Right cardiac atrium (tissue), 5 donors: ENCODE results near the gene CLSTN3. TPM values are rescaled to one million over a fixed set of nuclear protein-coding genes. Genes with fewer than 3 reads are reported as not detected.
A peak's percentile ranks its signal among the peaks of the same experiment; 100 is the strongest.

Source experiments
- ATAC-seq, 2 donors: fragments of 200-7000 bp; cut with Tn5 transposase; one replicate each; pipeline versions ENCODE4 v1.8.0 to v1.9.1; 2020; ENCODE audit warnings: moderate library complexity in 2 of 2, mild to moderate bottlenecking in 1 of 2
- DNase-seq, 3 donors: peaks; one replicate each; pipeline ENCODE4 v3.0.0-alpha.2; 2020
- H3K27ac ChIP-seq: one replicate; pipeline ENCODE4 v1.5.1; 2013; ENCODE audit warnings: mild to moderate bottlenecking, low read length, control low read depth, moderate library complexity
- H3K27me3 ChIP-seq: one replicate; pipeline ENCODE4 v1.6.1; 2013; ENCODE audit not compliant: control insufficient read depth, insufficient read depth
- H3K4me1 ChIP-seq: one replicate; pipeline ENCODE4 v1.6.1; 2013; ENCODE audit warnings: low read length; ENCODE audit not compliant: control insufficient read depth, insufficient read depth
- H3K4me3 ChIP-seq: one replicate; pipeline ENCODE4 v1.5.1; 2013; ENCODE audit warnings: low read length, control low read depth
- H3K9me3 ChIP-seq: one replicate; pipeline ENCODE4 v1.6.1; 2013; ENCODE audit warnings: low read length; ENCODE audit not compliant: control insufficient read depth
- WGBS: extraction: QIAGEN DNeasy Blood & Tissue Kit; methylation state at CpG from one replicate; pipeline ENCODE4 v1.1.7; 2013; 5-methylcytosine and 5-hydroxymethylcytosine counted together
- intact Hi-C, 4 donors: fragments of 100-400 bp; cut with DNase I; formaldehyde crosslinking; loops; one replicate each; pipeline versions ENCODE4 v1.11.0 to v1.14.0; 2022 to 2023
- long read RNA-seq, 4 donors: library from polyadenylated mRNA; unstranded; transcript quantifications; one replicate each; pipeline ENCODE4 v2.0.0, GENCODE V29; 2020 to 2021
- polyA plus RNA-seq: library from polyadenylated mRNA; stranded (reverse); fragments of 200-250 nt; gene quantifications from one replicate; pipeline ENCODE4 v1.2.3, GENCODE V29; 2013
- total RNA-seq, 4 donors: library from RNA; stranded (reverse); fragmentation: NEBNext Ultra II Directional; extraction: Animal tissue kit (Norgen Biotek cat#: 25700); gene quantifications; one replicate each; pipeline ENCODE4 v1.2.1, GENCODE V29; 2021
- donor health status: healthy with polysubstance abuse.
- donor health status: DM: no; HTN: yes; CAD: no.
- donor health status: DM: no; HTN: no; CAD: no.
- donor health status: DM: no; HTN: yes; CAD: no; lungs with severe emphysema.
- donor health status: DM: yes; HTN: yes; CAD: no.

CLSTN3 gene
- 10 to 100 TPM in 3 of 4 donors, 1 to 10 TPM in 1; 7.0 to 11.1 (median 10.7) TPM for total RNA-seq
- polyA plus RNA-seq: 13.6 TPM
- long read RNA-seq, donor 1, full-length matches to known transcripts: 1 of 5 reads
- long read RNA-seq, donor 1, partial matches to known transcripts: 3 of 5 reads
- long read RNA-seq, donor 1, other reads (novel, unspliced or antisense): 1 of 5 reads
- long read RNA-seq, donor 2, full-length matches to known transcripts: 1 of 1 reads
- long read RNA-seq, donor 2, partial matches to known transcripts: 0 of 1 reads
- long read RNA-seq, donor 2, other reads (novel, unspliced or antisense): 0 of 1 reads
- long read RNA-seq, donor 3, full-length matches to known transcripts: 2 of 8 reads
- long read RNA-seq, donor 3, partial matches to known transcripts: 5 of 8 reads
- long read RNA-seq, donor 3, other reads (novel, unspliced or antisense): 1 of 8 reads
- long read RNA-seq, donor 4, partial matches to known transcripts: 1 of 1 reads
- long read RNA-seq, donor 4, other reads (novel, unspliced or antisense): 0 of 1 reads

GRCh38 chr12:7129872-7130691 lies at the start of gene CLSTN3:
Gene CLSTN3, plus strand, starts transcription at chr12:7130371. Its CDS starts 278 bp downstream, at chr12:7130649.
- Histone ChIP-seq H3K9me3 (no peaks in the 10 kb centered on the region), H3K27ac (peak within 1 kb of the TSS; percentile 50), H3K4me1 (peaks cover 12% of the 10 kb centered on the region), H3K27me3 (no peaks in the 10 kb centered on the region), H3K4me3 (peak within 1 kb of the TSS; percentile 83)
- WGBS: under 1% methylated on average over 40 of the region's 40 CpGs
- intact Hi-C loops: no loop called here
- peak; percentile 82 to 89 for ATAC-seq
- DNase-seq: peak; percentile 88 to 95 (median 90)

GRCh38 chr12:7081037-7081436 lies 49.1 kb upstream of the CLSTN3 start:
- intact Hi-C loops: no loop called here
- H3K4me1 ChIP-seq: no peaks in the 10 kb centered on the region
- DNase-seq (peak in 1 of 3 donors; percentile 72), ATAC-seq (no peak)
- H3K4me3 ChIP-seq: no peak overlapping the region
- no peak overlapping the region for H3K27ac ChIP-seq
- H3K9me3 ChIP-seq: no peaks in the 10 kb centered on the region
- 87% methylated on average over 14 of the region's 14 CpGs for WGBS
- no peaks in the 10 kb centered on the region for H3K27me3 ChIP-seq

GRCh38 chr12:7083125-7083524 lies 47.0 kb upstream of the CLSTN3 start:
- intact Hi-C loops: no loop called here
- ATAC-seq (no peak), DNase-seq (no peak)

GRCh38 chr12:7089196-7089871 lies 40.8 kb upstream of the CLSTN3 start:
- intact Hi-C loops: no loop called here
- DNase-seq: no peak
- 87% methylated on average over 11 of the region's 11 CpGs for WGBS
- Histone ChIP-seq H3K27me3 (no peaks in the 10 kb centered on the region), H3K4me1 (no peaks in the 10 kb centered on the region), H3K27ac (no peak overlapping the region), H3K9me3 (no peaks in the 10 kb centered on the region), H3K4me3 (no peak overlapping the region)
- no peak for ATAC-seq

More at GRCh38 chr12:7083125-7083524, 47.0 kb upstream of the CLSTN3 start:
- H3K27ac ChIP-seq: no peak overlapping the region
- H3K27me3 ChIP-seq: no peaks in the 10 kb centered on the region
- H3K4me3 ChIP-seq: no peak overlapping the region
- no peaks in the 10 kb centered on the region for H3K9me3 ChIP-seq
- no peaks in the 10 kb centered on the region for H3K4me1 ChIP-seq

GRCh38 chr12:7090222-7090998 lies 39.8 kb upstream of the CLSTN3 start:
- no peak for ATAC-seq
- no peak overlapping the region for H3K27ac ChIP-seq
- WGBS: 69% methylated on average over 16 of the region's 16 CpGs
- DNase-seq: no peak
- no peaks in the 10 kb centered on the region for H3K4me1 ChIP-seq
- no peaks in the 10 kb centered on the region for H3K9me3 ChIP-seq
- intact Hi-C loops: no loop called here
- H3K27me3 ChIP-seq: no peaks in the 10 kb centered on the region
- H3K4me3 ChIP-seq: no peak overlapping the region

- no peak for ATAC-seq
- no peaks in the 10 kb centered on the region for H3K9me3 ChIP-seq
- no peaks in the 10 kb centered on the region for H3K4me1 ChIP-seq
- no peaks in the 10 kb centered on the region for H3K27me3 ChIP-seq
- no peak overlapping the region for H3K27ac ChIP-seq
- WGBS: 78% methylated on average over 7 of the region's 7 CpGs
- DNase-seq: no peak
- peak overlapping the region; percentile 42 for H3K4me3 ChIP-seq
- intact Hi-C loops: no loop called here
Measured at GRCh38 chr12:7091171-7091570, 39.0 kb upstream of the CLSTN3 start.

GRCh38 chr12:7091660-7092228 lies 38.4 kb upstream of the CLSTN3 start:
- intact Hi-C loops: no loop called here
- ATAC-seq (peak; percentile 85), DNase-seq (peak; percentile 73 to 86 (median 79))
- 25% methylated on average over 10 of the region's 10 CpGs for WGBS
- Histone ChIP-seq H3K27ac (peak overlapping the region; percentile 64), H3K4me3 (peak overlapping the region; percentile 42), H3K4me1 (no peaks in the 10 kb centered on the region), H3K9me3 (no peaks in the 10 kb centered on the region), H3K27me3 (no peaks in the 10 kb centered on the region)

- Histone ChIP-seq H3K27me3 (no peaks in the 10 kb centered on the region), H3K4me3 (peak within 1 kb of the TSS; percentile 42), H3K9me3 (no peaks in the 10 kb centered on the region), H3K4me1 (no peaks in the 10 kb centered on the region), H3K27ac (peak within 1 kb of the TSS; percentile 64)
- ATAC-seq (peak; percentile 85 to 89), DNase-seq (peak; percentile 82 to 92 (median 90))
- intact Hi-C loops: no loop called here
- WGBS: 20% methylated on average over 16 of the region's 16 CpGs
Measured at GRCh38 chr12:7092229-7092985, 37.8 kb upstream of the CLSTN3 start, which contains the start of gene C1R. Gene C1R, minus strand, starts transcription at chr12:7092445. Its CDS starts 57 bp downstream, at chr12:7092388.

GRCh38 chr12:7092986-7093460 lies 37.1 kb upstream of the CLSTN3 start:
- Histone ChIP-seq H3K27ac (no peak overlapping the region), H3K27me3 (no peaks in the 10 kb centered on the region), H3K4me1 (no peaks in the 10 kb centered on the region), H3K9me3 (no peaks in the 10 kb centered on the region), H3K4me3 (no peak overlapping the region)
- intact Hi-C loops: no loop called here
- DNase-seq (no peak), ATAC-seq (no peak)
- 73% methylated on average over 8 of the region's 8 CpGs for WGBS
